Transverse colon (tissue), 3 donors: ENCODE data around the gene SYNJ2BP.

Source experiments
- EP300 ChIP-seq: sonication (generic); formaldehyde crosslinking; IDR thresholded peaks from one replicate; pipeline ENCODE4 v1.6.1; 2017; ENCODE audit warnings: antibody characterized with exemption, low read depth
- POLR2A ChIP-seq: fragments of 450-650 bp; IDR thresholded peaks from one replicate; pipeline ENCODE4 v1.6.1; 2016; ENCODE audit warnings: antibody characterized with exemption, mild to moderate bottlenecking, moderate library complexity
- TF ChIP-seq, protein P1 (sequence below), 5 experiments: fragments of 200-600 bp in 3 of 5; fragments of 450-650 bp in 2 of 5; sonication (generic) in 3 of 5; IDR thresholded peaks; 1 replicate in 2 of 5; 2 replicates in 3 of 5; pipeline ENCODE4 v1.5.1; 2016 to 2017; ENCODE audit warnings: antibody characterized with exemption in 5 of 5, inconsistent platforms in 3 of 5, mild to moderate bottlenecking in 2 of 5, moderate library complexity in 1 of 5

- TF ChIP-seq POLR2A: no peak
- TF ChIP-seq, protein P1, sequence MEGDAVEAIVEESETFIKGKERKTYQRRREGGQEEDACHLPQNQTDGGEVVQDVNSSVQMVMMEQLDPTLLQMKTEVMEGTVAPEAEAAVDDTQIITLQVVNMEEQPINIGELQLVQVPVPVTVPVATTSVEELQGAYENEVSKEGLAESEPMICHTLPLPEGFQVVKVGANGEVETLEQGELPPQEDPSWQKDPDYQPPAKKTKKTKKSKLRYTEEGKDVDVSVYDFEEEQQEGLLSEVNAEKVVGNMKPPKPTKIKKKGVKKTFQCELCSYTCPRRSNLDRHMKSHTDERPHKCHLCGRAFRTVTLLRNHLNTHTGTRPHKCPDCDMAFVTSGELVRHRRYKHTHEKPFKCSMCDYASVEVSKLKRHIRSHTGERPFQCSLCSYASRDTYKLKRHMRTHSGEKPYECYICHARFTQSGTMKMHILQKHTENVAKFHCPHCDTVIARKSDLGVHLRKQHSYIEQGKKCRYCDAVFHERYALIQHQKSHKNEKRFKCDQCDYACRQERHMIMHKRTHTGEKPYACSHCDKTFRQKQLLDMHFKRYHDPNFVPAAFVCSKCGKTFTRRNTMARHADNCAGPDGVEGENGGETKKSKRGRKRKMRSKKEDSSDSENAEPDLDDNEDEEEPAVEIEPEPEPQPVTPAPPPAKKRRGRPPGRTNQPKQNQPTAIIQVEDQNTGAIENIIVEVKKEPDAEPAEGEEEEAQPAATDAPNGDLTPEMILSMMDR (IDR thresholded peaks at IDR 0.05): no peak
- no peak for TF ChIP-seq EP300
Observed at GRCh38 chr14:70448633-70449340, 31.9 kb upstream of the SYNJ2BP start.
